HepG2 (cell line): ENCODE measurements around the gene BIVM. TPM values are rescaled to one million over a fixed set of nuclear protein-coding genes. Genes with fewer than 3 reads are reported as not detected.

Source experiments
- ELF3 ChIP-seq: IDR thresholded peaks from 2 replicates; pipeline ENCODE4 v1.6.1; 2016; ENCODE audit warnings: missing genetic modification reagents, missing compliant biosample characterization
- FOXK2 ChIP-seq: fragments of 450-650 bp; IDR thresholded peaks from 2 replicates; pipeline ENCODE4 v1.6.1; 2016
- GATAD2A ChIP-seq: IDR thresholded peaks from 2 replicates; pipeline ENCODE4 v1.6.1; 2016
- MBD4 ChIP-seq: IDR thresholded peaks from 2 replicates; pipeline ENCODE4 v1.6.1; 2012; ENCODE audit warnings: low read length, inconsistent platforms, borderline replicate concordance
- SALL1 ChIP-seq: sonication (generic); formaldehyde crosslinking; IDR thresholded peaks from 2 replicates; pipeline ENCODE4 v1.8.0; 2022; ENCODE audit warnings: mild to moderate bottlenecking, missing genetic modification reagents
- SIN3B ChIP-seq: fragments of 150-350 bp; IDR thresholded peaks from 2 replicates; pipeline ENCODE4 v1.6.1; 2014; ENCODE audit warnings: low read length
- STAG1 ChIP-seq: sonication (generic); formaldehyde crosslinking; IDR thresholded peaks from 2 replicates; pipeline ENCODE4 v1.4.0; 2020; ENCODE audit warnings: missing genetic modification reagents
- ZBTB2 ChIP-seq: sonication (generic); formaldehyde crosslinking; IDR thresholded peaks from 2 replicates; pipeline ENCODE4 v1.8.0; 2022; ENCODE audit warnings: low read depth, missing genetic modification reagents
- ZBTB40 ChIP-seq, 2 experiments: fragments of 450-650 bp in 1 of 2; sonication (generic) in 1 of 2; formaldehyde crosslinking in 1 of 2; IDR thresholded peaks; 2 replicates each; pipeline versions ENCODE4 v1.6.1 to v1.8.0; 2016 to 2022; ENCODE audit warnings: antibody characterized with exemption in 1 of 2, mild to moderate bottlenecking in 1 of 2, missing genetic modification reagents in 1 of 2
- ZNF296 ChIP-seq: sonication (generic); formaldehyde crosslinking; conservative IDR thresholded peaks from 2 replicates; pipeline ENCODE4 v1.5.0; 2020; ENCODE audit warnings: mild to moderate bottlenecking, missing genetic modification reagents
- ZNF318 ChIP-seq: sonication (generic); formaldehyde crosslinking; IDR thresholded peaks from 2 replicates; pipeline ENCODE4 v1.4.0; 2020; ENCODE audit warnings: mild to moderate bottlenecking, missing genetic modification reagents
- ZNF563 ChIP-seq: sonication (generic); formaldehyde crosslinking; IDR thresholded peaks from 2 replicates; pipeline ENCODE4 v1.8.0; 2022; ENCODE audit warnings: mild to moderate bottlenecking, moderate library complexity, missing genetic modification reagents
- polyA plus RNA-seq, 8 experiments: library from polyadenylated mRNA; depleted of rRNA in 3 of 8; stranded (reverse) in 7 of 8; unstranded in 1 of 8; fragments of >200 nt; fragmentation: Illumina TruSeq in 4 of 8; extraction: Trizol in 4 of 8; gene quantifications; 2 replicates each; pipeline versions ENCODE4 v1.2.1 to v1.2.3, GENCODE V29; 2011 to 2016; ENCODE audit warnings: low read depth in 4 of 8, missing spikeins in 1 of 8, mixed read lengths in 1 of 8; ENCODE audit not compliant: insufficient read depth in 1 of 8
- total RNA-seq, 5 experiments: library from RNA; depleted of rRNA; stranded (reverse); fragments of >200 nt; fragmentation: Illumina TruSeq; extraction: Trizol; gene quantifications; 2 replicates each; pipeline ENCODE4 v1.2.3, GENCODE V29; 2016; ENCODE audit warnings: low read depth in 1 of 5

The BIVM gene
- total and polyA plus RNA-seq, 2 of the 13 experiments (the other 11 are each of a cell fraction or from before 2014, with no cell fraction given): 10.4 to 15.8 TPM

- TF ChIP-seq ZBTB40 (IDR thresholded peaks at IDR 0.05) (no peak), ZBTB40 (CRISPR knock-in tag; IDR thresholded peaks at IDR 0.05) (no peak), SIN3B (no peak), SALL1 (peak; percentile 80), FOXK2 (no peak), STAG1 (peak; percentile 22), GATAD2A (CRISPR knock-in tag) (peak; percentile 71), ZNF563 (CRISPR knock-in tag) (no peak), MBD4 (no peak), ELF3 (CRISPR knock-in tag) (peak; percentile 87), ZNF318 (CRISPR knock-in tag) (no peak), ZNF296 (no peak), ZBTB2 (CRISPR knock-in tag) (no peak)
These were observed 31.7 kb downstream of the BIVM start (continued) for GRCh38 chr13:102830646-102831045.
